Sigmoid colon (tissue), 3 donors: ENCODE data around the gene ASB16.

Source experiments
- CTCF ChIP-seq, 4 experiments: fragments of 450-650 bp in 3 of 4; fragments of 200-600 bp in 1 of 4; IDR thresholded peaks; one replicate each; pipeline ENCODE4 v1.5.1; 2016 to 2019; ENCODE audit warnings: antibody characterized with exemption in 4 of 4, mild to moderate bottlenecking in 3 of 4, moderate library complexity in 2 of 4
- POLR2A ChIP-seq, 2 donors: fragments of 450-650 bp; IDR thresholded peaks; one replicate each; pipeline ENCODE4 v1.6.1; 2016; ENCODE audit warnings: antibody characterized with exemption in 2 of 2, mild to moderate bottlenecking in 2 of 2, moderate library complexity in 2 of 2

GRCh38 chr17:44130693-44131349, 39.7 kb upstream of the ASB16 start:
- TF ChIP-seq POLR2A (IDR thresholded peaks at IDR 0.05) (no peak), CTCF (IDR thresholded peaks at IDR 0.05) (no peak)
